Endothelial cell of hepatic sinusoid (primary cell): ENCODE results near the gene GBP2.
"Not testable (repeated sequence)": the region's sequence is repeated elsewhere in the genome, so short reads cannot be mapped to it uniquely, and the experiment has no call there.

Experiments
- in situ Hi-C: cut with HindIII; loops from 2 replicates; pipeline ENCODE4 v1.10.0; 2017; ENCODE audit warnings: low sequenced_read_pairs

GBP2 gene

DNA sequence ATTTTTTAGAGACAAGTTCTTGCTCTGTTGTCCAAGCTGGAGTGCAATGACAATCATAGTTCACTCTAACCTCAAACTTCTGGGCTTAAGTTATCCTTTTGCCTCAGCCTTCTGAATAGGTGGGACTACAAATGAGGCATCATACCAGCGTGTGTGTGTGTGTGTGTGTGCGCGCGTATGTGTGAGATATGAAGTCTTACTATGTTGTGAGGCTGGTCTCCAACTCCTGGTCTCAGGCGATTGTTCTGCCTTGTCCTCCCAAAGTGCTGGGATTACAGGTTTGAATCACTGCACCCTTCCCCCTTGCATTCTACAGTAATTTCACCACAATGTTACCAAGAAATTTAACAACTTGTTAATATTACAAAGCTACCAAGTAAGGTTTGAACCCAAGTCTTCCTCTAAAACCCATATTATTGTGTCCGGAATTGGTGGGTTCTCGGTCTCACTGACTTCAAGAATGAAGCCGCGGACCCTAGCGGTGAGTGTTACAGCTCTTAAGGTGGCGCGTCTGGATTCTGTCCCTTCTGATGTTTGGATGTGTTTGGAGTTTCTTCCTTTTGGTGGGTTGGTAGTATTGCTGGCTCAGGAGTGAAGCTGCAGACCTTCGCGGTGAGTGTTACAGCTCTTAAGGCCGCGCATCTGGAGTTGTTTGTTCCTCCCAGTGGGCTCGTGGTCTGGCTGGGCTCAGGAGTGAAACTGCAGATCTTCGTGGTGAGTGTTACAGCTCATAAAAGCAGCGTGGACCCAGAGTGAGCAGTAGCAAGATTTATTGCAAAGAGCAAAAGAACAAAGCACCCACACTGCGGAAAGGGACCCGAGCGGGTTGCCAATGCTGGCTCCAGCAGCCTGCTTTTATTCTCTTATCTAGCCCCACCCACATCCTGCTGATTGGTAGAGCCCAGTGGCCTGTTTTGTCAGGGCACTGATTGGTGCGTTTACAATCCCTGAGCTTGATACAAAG, 970 bp upstream of the GBP2 start:
- in situ Hi-C loops: not testable (repeated sequence)

- in situ Hi-C loops: no loop called here
These were observed 538 bp downstream of the GBP2 start for GRCh38 chr1:89125240-89125912.

DNA sequence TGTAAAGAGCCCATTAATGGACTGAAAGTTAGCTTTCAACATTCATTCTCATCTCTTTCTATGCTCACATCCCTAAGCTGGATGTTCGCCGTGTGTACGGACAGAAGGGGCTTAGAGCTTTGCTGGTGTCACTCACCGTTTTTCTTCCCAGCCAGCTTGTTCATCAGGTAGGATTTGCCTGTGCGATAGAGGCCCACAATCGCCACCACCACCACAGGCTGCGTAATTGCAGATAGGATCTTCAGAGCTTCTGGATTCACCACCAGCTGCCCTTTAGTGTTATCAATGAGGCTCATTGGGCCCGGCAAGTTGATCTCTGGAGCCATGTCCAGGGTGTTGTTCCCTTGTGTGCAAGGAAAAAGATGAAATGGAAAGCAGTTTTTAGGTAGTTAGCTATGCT, 4.3 kb downstream of the GBP2 start:
- in situ Hi-C loops: no loop called here

- in situ Hi-C loops: no loop called here
These were observed 11.3 kb downstream of the GBP2 start for GRCh38 chr1:89114662-89115061.

DNA sequence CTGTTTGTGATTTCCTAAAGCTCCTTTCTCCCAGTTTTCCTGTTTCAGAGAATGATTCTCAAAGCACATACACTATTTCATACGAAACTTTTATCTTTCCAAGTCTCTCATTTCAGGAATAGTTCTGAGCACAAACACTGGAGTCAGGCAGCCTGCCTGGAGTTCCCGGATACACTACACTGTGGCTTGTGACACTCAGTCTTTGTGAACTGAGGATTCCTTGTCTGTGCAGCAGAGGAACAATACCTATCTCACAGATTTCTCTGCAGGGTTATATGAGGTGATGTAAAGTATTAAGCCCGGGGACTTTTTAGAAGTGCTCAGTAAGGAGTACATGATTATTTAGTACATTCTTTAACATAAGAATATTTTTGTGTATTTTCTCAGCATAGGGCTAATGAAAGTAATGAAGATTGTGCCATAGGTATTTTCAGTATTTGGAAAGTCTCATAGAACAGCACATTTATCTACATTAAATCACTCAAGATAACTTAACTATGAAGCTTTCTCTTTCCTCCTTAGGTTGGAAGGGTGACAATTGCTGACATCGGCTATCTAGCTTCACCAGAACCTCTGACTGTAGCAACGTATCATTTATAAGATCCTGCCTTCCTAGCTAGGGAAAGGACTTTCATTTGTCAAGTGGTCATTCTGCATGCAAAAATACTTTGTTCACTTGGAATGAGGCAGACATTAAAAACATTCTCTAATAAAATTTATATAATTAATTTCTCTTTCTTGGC, 12.9 kb downstream of the GBP2 start:
- in situ Hi-C loops: no loop called here

- in situ Hi-C loops: no loop called here
These were observed 21.2 kb downstream of the GBP2 start for GRCh38 chr1:89104687-89105086.

DNA sequence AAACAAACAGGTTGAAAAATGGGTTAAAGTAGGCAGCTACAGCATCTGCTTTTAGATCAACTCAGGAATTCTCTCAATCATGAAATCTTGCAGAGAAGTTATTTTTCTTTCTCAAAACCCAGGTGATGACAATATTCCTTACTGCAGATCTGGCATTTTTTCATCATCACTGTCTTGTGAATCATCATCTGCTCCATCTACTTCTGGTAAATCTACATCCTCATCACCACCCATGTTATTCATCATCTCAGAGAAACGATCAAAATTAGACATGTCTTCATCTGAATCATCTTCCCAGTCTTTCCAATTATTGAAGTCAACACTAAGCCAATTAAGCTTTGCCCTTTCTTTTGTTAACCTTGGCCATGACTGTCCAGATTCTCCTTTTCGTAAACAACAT, 21.8 kb downstream of the GBP2 start:
- in situ Hi-C loops: no loop called here

GRCh38 chr1:89102021-89102420, 23.9 kb downstream of the GBP2 start:
- in situ Hi-C loops: no loop called here

DNA sequence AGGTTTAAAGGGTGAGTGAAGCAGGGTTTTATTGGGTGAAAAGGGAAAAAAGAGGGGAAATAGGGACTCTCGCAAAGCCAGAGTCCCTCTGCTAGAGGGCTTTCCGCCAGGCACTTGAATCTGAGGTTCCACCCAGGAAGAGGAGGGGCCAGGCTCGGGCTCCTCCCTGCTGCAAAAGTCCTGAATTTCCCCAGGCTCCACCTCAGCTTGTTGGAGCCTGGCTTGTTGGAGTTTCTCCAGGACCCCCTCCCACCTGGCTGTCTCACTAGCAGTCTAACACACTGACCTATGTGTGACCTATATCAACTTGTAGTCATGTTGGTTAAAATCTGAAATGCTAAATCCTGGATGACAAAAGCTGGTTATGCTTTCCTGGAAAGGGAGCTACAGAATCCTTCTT, 25.5 kb downstream of the GBP2 start:
- in situ Hi-C loops: no loop called here

DNA sequence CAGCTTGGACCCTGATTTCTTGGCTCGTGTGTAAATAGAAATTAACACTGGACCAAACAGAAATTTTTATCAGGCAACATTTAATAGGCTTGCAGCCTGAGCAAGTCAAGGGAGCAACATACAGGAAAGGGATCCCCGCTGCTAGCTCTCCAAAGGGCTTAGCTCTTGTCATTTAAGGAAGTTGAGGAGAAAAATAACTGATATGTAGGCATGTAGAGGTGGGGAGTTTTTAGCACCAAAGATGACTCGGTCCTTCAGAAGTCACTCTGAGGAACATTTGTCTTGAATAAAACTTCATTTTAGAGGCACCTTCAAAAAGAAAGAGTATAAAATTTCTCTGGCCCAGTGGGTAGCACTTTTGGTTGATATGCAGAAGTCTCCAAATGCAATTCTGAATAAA, 27.1 kb downstream of the GBP2 start:
- in situ Hi-C loops: no loop called here

DNA sequence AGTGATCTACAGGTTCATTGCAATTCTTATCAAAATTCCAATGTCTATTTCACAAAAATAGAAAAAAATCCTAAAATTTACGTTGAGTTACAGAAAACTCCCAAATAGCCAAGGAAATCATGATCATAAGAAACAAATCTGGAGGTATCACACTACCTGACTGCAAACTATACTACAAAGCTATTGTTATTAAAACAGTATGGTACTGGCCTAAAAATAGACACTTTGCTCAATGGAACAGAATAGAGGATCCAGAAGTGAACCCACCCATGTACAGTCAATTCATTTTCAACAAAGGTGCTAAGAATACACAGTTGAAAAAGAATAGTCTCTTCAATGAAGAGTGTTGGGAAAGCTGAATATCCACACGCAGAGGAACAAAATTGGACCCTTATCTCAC, 30.2 kb downstream of the GBP2 start:
- in situ Hi-C loops: no loop called here

- in situ Hi-C loops: no loop called here
These were observed 36.0 kb downstream of the GBP2 start for GRCh38 chr1:89089962-89090361.

- in situ Hi-C loops: no loop called here
These were observed 37.3 kb downstream of the GBP2 start for GRCh38 chr1:89088572-89088971.

DNA sequence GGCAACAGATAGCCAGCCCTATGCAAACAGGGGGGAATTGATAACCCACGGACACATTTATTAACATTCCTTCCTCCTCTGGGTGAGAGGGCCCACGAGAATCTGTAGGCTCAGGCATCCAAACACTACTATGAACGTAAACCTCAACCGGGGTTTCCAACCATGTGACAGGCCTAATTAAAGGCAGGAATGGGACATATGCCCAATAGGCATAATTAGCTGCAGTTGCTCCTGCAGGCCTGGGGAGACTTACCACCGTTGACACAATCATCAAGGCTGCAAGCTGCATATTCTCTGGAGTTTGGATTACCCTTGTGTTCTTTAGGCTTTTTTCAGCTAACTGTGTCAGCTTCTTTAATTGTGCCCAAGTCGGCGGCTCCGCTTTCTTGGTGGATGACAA, 38.7 kb downstream of the GBP2 start:
- in situ Hi-C loops: no loop called here

GRCh38 chr1:89085781-89086180, 40.1 kb downstream of the GBP2 start:
- in situ Hi-C loops: no loop called here

DNA sequence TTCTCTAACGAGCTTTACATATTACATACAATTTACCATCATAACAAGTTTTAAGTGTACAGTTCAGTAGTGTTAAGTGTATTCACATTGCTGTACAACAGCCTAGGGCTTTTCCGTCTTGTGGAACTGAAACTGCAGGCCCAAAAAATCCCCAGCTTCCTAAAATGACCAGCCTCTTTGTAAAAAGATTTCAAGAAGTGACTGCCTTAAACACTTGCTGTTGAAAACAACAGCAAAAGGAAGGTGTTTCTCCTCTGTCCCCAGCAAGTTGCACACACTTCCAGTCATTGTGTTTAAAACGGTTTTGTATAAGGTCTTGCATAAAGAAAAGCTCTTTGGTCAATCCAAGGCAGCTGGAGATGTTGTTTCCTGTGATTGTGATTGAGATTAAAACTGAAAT, 44.9 kb downstream of the GBP2 start:
- in situ Hi-C loops: no loop called here

DNA sequence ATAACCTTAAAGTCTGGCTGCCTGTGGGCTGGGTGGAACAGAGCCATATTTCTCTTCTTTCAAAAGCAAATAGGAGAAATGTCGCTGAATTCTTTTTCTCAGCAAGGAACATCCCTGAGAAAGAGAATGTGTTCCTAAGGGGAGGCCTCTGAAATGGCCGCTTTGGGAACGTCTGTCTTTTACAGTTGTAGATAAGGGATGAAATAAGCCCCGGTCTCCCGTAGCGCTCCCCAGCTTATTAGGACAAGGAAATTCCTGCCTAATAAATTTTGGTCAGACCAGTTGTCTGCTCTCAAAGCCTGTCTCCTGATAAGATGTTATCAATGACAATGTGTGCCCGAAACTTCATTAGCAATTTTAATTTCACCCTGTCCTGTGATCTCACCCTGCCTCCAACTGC, 45.8 kb downstream of the GBP2 start:
- in situ Hi-C loops: not testable (repeated sequence)

DNA sequence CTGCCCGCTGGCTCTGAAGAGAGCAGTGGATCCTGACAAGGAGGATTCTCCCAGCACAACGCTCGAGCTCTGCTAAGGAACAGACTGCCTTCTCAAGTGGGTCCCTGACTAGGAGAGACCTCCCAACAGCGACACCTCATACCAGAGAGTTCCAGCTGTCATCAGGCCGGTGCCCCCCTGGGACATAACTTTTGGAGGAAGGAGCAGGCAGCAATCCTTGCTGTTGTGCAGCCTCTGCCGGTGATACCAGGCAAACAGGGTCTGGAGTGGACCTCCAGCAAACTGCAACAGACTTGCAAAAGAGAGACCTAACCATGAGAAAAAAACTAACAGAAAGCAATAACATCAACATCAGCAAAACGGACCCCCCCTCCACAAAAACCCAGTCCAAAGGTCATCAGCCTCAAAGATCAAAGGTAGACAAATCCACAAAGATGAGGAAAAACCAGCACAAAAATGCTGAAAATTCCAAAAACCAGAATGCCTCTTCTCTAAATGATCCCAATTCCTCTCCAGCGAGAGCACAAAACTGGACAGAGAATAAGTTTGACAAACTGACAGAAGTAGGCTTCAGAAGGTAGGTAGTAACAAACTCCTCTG, 53.3 kb downstream of the GBP2 start:
- in situ Hi-C loops: not testable (repeated sequence)

- in situ Hi-C loops: no loop called here
These were observed 55.4 kb downstream of the GBP2 start for GRCh38 chr1:89070509-89070908.

DNA sequence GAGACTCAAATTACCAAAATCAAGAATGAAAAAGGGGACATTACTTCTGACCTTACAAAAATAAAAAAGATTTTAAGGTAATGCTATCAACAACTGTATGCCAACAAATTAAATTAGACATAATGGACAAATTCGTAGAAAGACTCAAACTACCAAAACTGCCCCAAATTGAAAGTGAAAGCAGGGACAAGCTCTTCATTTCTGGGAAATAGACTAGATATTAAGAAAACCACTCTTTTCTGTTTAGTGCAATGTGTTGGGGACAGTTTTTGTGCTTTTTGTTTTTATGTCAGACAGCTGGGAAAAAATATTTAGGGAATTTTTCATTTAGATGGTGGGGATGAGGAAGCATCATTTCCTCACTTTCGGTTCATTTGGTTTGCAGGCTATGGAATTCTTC, 56.0 kb downstream of the GBP2 start:
- in situ Hi-C loops: no loop called here

GRCh38 chr1:89068291-89068690, 57.6 kb downstream of the GBP2 start:
- in situ Hi-C loops: no loop called here
